HepG2 (cell line): ENCODE results near the gene MYO18B. TPM values are rescaled to one million over a fixed set of nuclear protein-coding genes. Genes with fewer than 3 reads are reported as not detected.

Experiments used
- ATAC-seq: fragments of 200-7000 bp; cut with Tn5 transposase; 3 replicates; pipeline ENCODE4 v1.9.1; 2020; ENCODE audit warnings: mild to moderate bottlenecking, moderate library complexity
- BruUV-seq: library from RNA; stranded (reverse); fragments of 400-500 nt; replicated peaks from 2 replicates; lab custom pipeline; 2021; lab: Mats Ljungman, UMichigan
- CTCF ChIA-PET: fragments of 300-600 bp; formaldehyde crosslinking; extraction: SDS; loops from one replicate; lab custom pipeline; 2021; ENCODE audit warnings: low total read pairs, inconsistent platforms, low intra/inter-chr PET ratio; lab: Yijun Ruan, JAX
- POLR2A ChIA-PET: fragments of 350-600 bp; sonication (Branson Sonifier 250); formaldehyde crosslinking; loops from one replicate; lab custom pipeline; 2020; ENCODE audit warnings: antibody characterized with exemption, inconsistent platforms; lab: Yijun Ruan, JAX
- DNase-seq: peaks from one replicate; pipeline ENCODE4 v3.0.0-alpha.2; 2015; ENCODE audit warnings: low spot score
- FAIRE-seq: peaks from 3 replicates; lab custom pipeline; 2011; peaks lifted over from hg19 to GRCh38; lab: Jason Lieb, UNC
- H2AFZ ChIP-seq: one replicate; pipeline ENCODE4 v1.6.1; 2011; ENCODE audit warnings: low read length, inconsistent platforms
- H3K27ac ChIP-seq: fragments of 300-600 bp; 3 replicates; pipeline ENCODE4 v1.8.0; 2011; ENCODE audit warnings: mixed run types, mild to moderate bottlenecking, mixed read lengths, low read length, inconsistent platforms; ENCODE audit not compliant: insufficient read depth; ENCODE audit errors: extremely low read length
- H3K27me3 ChIP-seq, 2 experiments: fragments of 200-600 bp in 1 of 2; 2 replicates in 1 of 2; 3 replicates in 1 of 2; pipeline versions ENCODE4 v1.6.0 to v1.8.0; 2011; ENCODE audit warnings: low read length in 2 of 2, mild to moderate bottlenecking in 2 of 2, moderate library complexity in 2 of 2, inconsistent platforms in 1 of 2; ENCODE audit not compliant: insufficient read depth in 2 of 2, control insufficient read depth in 1 of 2
- H3K36me3 ChIP-seq, 2 experiments: fragments of 200-600 bp in 1 of 2; replicated peaks in 1 of 2; 2 replicates in 1 of 2; 3 replicates in 1 of 2; pipeline versions ENCODE4 v1.5.1 to v1.8.0; 2011; ENCODE audit warnings: low read length in 2 of 2, inconsistent platforms in 1 of 2; ENCODE audit not compliant: insufficient read depth in 2 of 2, control insufficient read depth in 1 of 2
- H3K4me1 ChIP-seq: 2 replicates; pipeline ENCODE4 v1.5.1; 2012; ENCODE audit warnings: low read length, inconsistent platforms; ENCODE audit not compliant: insufficient read depth
- H3K4me2 ChIP-seq: 2 replicates; pipeline ENCODE4 v1.6.0; 2011; ENCODE audit warnings: low read depth, low read length, inconsistent platforms
- H3K4me3 ChIP-seq, 3 experiments: fragments of 200-600 bp in 1 of 3; sonication (generic), shearing (Covaris generic) in 1 of 3; replicated peaks in 1 of 3; 2 replicates each; pipeline ENCODE4 v1.5.1; 2011 to 2016; ENCODE audit warnings: low read length in 3 of 3, inconsistent platforms in 2 of 3, low read depth in 2 of 3, mild to moderate bottlenecking in 2 of 3, control low read depth in 1 of 3, mixed read lengths in 1 of 3; ENCODE audit not compliant: insufficient read depth in 1 of 3
- H3K79me2 ChIP-seq: one replicate; pipeline ENCODE4 v1.6.1; 2011; ENCODE audit warnings: low read length, inconsistent platforms; ENCODE audit not compliant: insufficient read depth
- H3K9ac ChIP-seq: 2 replicates; pipeline ENCODE4 v1.6.0; 2011; ENCODE audit warnings: mild to moderate bottlenecking, low read depth, low read length, inconsistent platforms; ENCODE audit not compliant: insufficient read depth
- H3K9me3 ChIP-seq: 2 replicates; pipeline ENCODE4 v1.5.1; 2012; ENCODE audit warnings: mild to moderate bottlenecking, low read length
- H4K20me1 ChIP-seq: 2 replicates; pipeline ENCODE4 v1.6.0; 2011; ENCODE audit warnings: inconsistent platforms, mild to moderate bottlenecking, low read length, moderate library complexity; ENCODE audit not compliant: insufficient read depth
- AHR ChIP-seq: IDR thresholded peaks from 2 replicates; pipeline ENCODE4 v1.6.1; 2018; ENCODE audit warnings: missing genetic modification reagents, missing compliant biosample characterization
- AKAP8 ChIP-seq: sonication (generic); formaldehyde crosslinking; IDR thresholded peaks from 2 replicates; pipeline ENCODE4 v1.5.1; 2020; ENCODE audit warnings: mild to moderate bottlenecking, missing genetic modification reagents
- DPF2 ChIP-seq: sonication (generic); formaldehyde crosslinking; IDR thresholded peaks from 2 replicates; pipeline ENCODE4 v1.4.0; 2020; ENCODE audit warnings: mild to moderate bottlenecking, low read depth, missing genetic modification reagents, borderline replicate concordance
- NCOR1 ChIP-seq: fragments of 200-600 bp; sonication (generic); IDR thresholded peaks from 2 replicates; pipeline ENCODE4 v1.7.0; 2017; ENCODE audit warnings: antibody characterized with exemption, low read length, borderline replicate concordance
- NFRKB ChIP-seq: fragments of 450-650 bp; IDR thresholded peaks from 2 replicates; pipeline ENCODE4 v1.6.1; 2017
- RELA ChIP-seq: sonication (generic); formaldehyde crosslinking; IDR thresholded peaks from 2 replicates; pipeline ENCODE4 v1.4.0; 2020; ENCODE audit warnings: missing genetic modification reagents
- SIN3B ChIP-seq: fragments of 150-350 bp; IDR thresholded peaks from 2 replicates; pipeline ENCODE4 v1.6.1; 2014; ENCODE audit warnings: low read length
- SP2 ChIP-seq: sonication (generic); formaldehyde crosslinking; IDR thresholded peaks from 2 replicates; pipeline ENCODE4 v1.5.1; 2020; ENCODE audit warnings: mild to moderate bottlenecking, missing genetic modification reagents
- ZFP36L1 ChIP-seq: sonication (generic); formaldehyde crosslinking; IDR thresholded peaks from 2 replicates; pipeline ENCODE4 v1.8.0; 2022; ENCODE audit warnings: mild to moderate bottlenecking, missing genetic modification reagents, moderate library complexity
- ZKSCAN1 ChIP-seq: fragments of 150-350 bp; IDR thresholded peaks from 2 replicates; pipeline ENCODE4 v1.6.1; 2014; ENCODE audit warnings: low read length
- ZNF180 ChIP-seq: sonication (generic); formaldehyde crosslinking; IDR thresholded peaks from 2 replicates; pipeline ENCODE4 v1.4.0; 2020; ENCODE audit warnings: low read depth, missing genetic modification reagents, borderline replicate concordance
- ZNF577 ChIP-seq: sonication (generic); formaldehyde crosslinking; IDR thresholded peaks from 2 replicates; pipeline ENCODE4 v1.4.0; 2020; ENCODE audit warnings: mild to moderate bottlenecking, low read depth, missing genetic modification reagents, borderline replicate concordance
- ZNF629 ChIP-seq: sonication (generic); formaldehyde crosslinking; conservative IDR thresholded peaks from 2 replicates; pipeline ENCODE4 v1.5.0; 2020; ENCODE audit warnings: missing genetic modification reagents
- ZNF672 ChIP-seq: sonication (generic); formaldehyde crosslinking; IDR thresholded peaks from 2 replicates; pipeline ENCODE4 v1.8.1; 2022; ENCODE audit warnings: missing genetic modification reagents
- ZNF83 ChIP-seq: sonication (generic); formaldehyde crosslinking; IDR thresholded peaks from 2 replicates; pipeline ENCODE4 v1.4.0; 2020; ENCODE audit warnings: missing genetic modification reagents, mild to moderate bottlenecking, borderline replicate concordance
- WGBS: methylation state at CpG from one replicate; pipeline ENCODE4 v1.1.6; 2017; ENCODE audit warnings: low lambda C conversion rate; 5-methylcytosine and 5-hydroxymethylcytosine counted together
- in situ Hi-C: cut with HindIII; loops from 2 replicates; pipeline ENCODE4 v1.10.0; 2017; ENCODE audit warnings: low pct_unique_long_range_greater_than_20kb; ENCODE audit not compliant: extremely low pct_ligation_motif_present
- intact Hi-C: fragments of 100-400 bp; cut with micrococcal nuclease; formaldehyde crosslinking; loops from one replicate; pipeline ENCODE4 v1.10.0; 2022; ENCODE audit not compliant: unreplicated experiment
- polyA plus RNA-seq, 8 experiments: library from polyadenylated mRNA; depleted of rRNA in 3 of 8; stranded (reverse) in 7 of 8; unstranded in 1 of 8; fragments of >200 nt; fragmentation: Illumina TruSeq in 4 of 8; extraction: Trizol in 4 of 8; gene quantifications; 2 replicates each; pipeline versions ENCODE4 v1.2.1 to v1.2.3, GENCODE V29; 2011 to 2016; ENCODE audit warnings: low read depth in 4 of 8, missing spikeins in 1 of 8, mixed read lengths in 1 of 8; ENCODE audit not compliant: insufficient read depth in 1 of 8
- total RNA-seq, 5 experiments: library from RNA; depleted of rRNA; stranded (reverse); fragments of >200 nt; fragmentation: Illumina TruSeq; extraction: Trizol; gene quantifications; 2 replicates each; pipeline ENCODE4 v1.2.3, GENCODE V29; 2016; ENCODE audit warnings: low read depth in 1 of 5
- TF ChIP-seq, protein P1 (sequence below): sonication (generic); formaldehyde crosslinking; IDR thresholded peaks from 2 replicates; pipeline ENCODE4 v1.5.0; 2020; ENCODE audit warnings: mild to moderate bottlenecking, missing genetic modification reagents, borderline replicate concordance

Gene MYO18B
- total and polyA plus RNA-seq, 2 of the 13 experiments (the other 11 are each of a cell fraction or from before 2014, with no cell fraction given), result 0.01 TPM; not detected in 1

DNA sequence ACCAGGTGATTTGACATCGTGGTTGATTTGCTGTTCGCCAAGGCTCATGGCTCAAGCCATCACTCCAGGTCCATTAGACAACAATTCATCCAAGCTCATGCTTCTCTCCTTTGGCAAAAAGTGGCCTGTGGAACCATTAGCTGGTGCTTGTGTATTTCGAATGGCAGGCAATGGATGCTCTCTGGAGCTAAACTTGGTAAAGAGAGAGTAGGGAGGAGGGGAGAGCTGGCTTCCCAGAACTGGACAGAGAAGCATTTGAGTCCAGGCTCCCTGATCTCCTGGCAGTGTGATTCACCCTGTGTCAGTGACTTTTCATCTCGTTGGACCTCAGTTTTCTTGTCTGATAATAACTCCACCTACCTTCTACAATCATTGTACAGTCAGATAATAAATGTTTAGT is 64.6 kb downstream of the MYO18B start:
- DNase-seq (no peak), ATAC-seq (no peak), FAIRE-seq (no peak)
- Histone ChIP-seq H3K4me1 (no peaks in the 10 kb centered on the region), H3K79me2 (no peaks in the 10 kb centered on the region), H3K36me3 (no peaks in the 10 kb centered on the region), H3K4me2 (no peak overlapping the region), H4K20me1 (no peaks in the 10 kb centered on the region), H3K27ac (no peak overlapping the region), H3K27me3 (peaks cover 2 to 8% of the 10 kb centered on the region in 2 experiments; a peak in 4 of 5 replicates), H2AFZ (no peak overlapping the region), H3K9ac (no peak overlapping the region), H3K9me3 (no peaks in the 10 kb centered on the region), H3K4me3 (no peak overlapping the region)
- in situ Hi-C loops (no loop called here), intact Hi-C loops (no loop called here)
- POLR2A ChIA-PET, result no interaction called here
- BruUV-seq, result no TSS peak
- CTCF ChIA-PET, result no interaction called here
- WGBS, result 22% methylated on average over 4 of the region's 4 CpGs
- TF ChIP-seq ZNF83 (CRISPR knock-in tag) (no peak), DPF2 (no peak), ZKSCAN1 (no peak), SIN3B (no peak), RELA (no peak), NCOR1 (no peak), AKAP8 (no peak), ZNF672 (CRISPR knock-in tag) (no peak), SP2 (CRISPR knock-in tag) (no peak)

GRCh38 chr22:25814685-25815084 is 72.7 kb downstream of the MYO18B start:
- WGBS, result 0% methylated on average over 1 of the region's 1 CpG
- H3K4me2 ChIP-seq, result no peak overlapping the region
- no TSS peak for BruUV-seq
- intact Hi-C loops (no loop called here), in situ Hi-C loops (no loop called here)
- POLR2A ChIA-PET, result no interaction called here
- H3K9ac ChIP-seq, result no peak overlapping the region
- DNase-seq (no peak), FAIRE-seq (no peak), ATAC-seq (no peak)
- H2AFZ ChIP-seq, result no peak overlapping the region
- no peaks in the 10 kb centered on the region for H4K20me1 ChIP-seq
- no peaks in the 10 kb centered on the region for H3K36me3 ChIP-seq
- no peaks in the 10 kb centered on the region for H3K9me3 ChIP-seq
- no peaks in the 10 kb centered on the region for H3K4me1 ChIP-seq
- H3K27me3 ChIP-seq, result peaks cover 1 to 3% of the 10 kb centered on the region in 2 experiments; a peak in 3 of 5 replicates
- CTCF ChIA-PET, result no interaction called here
- H3K4me3 ChIP-seq, result no peak overlapping the region
- TF ChIP-seq AHR (CRISPR knock-in tag), result no peak
- TF ChIP-seq ZNF629 (CRISPR knock-in tag), result peak; percentile 51
- no peak for TF ChIP-seq ZFP36L1 (CRISPR knock-in tag)
- TF ChIP-seq, protein P1, sequence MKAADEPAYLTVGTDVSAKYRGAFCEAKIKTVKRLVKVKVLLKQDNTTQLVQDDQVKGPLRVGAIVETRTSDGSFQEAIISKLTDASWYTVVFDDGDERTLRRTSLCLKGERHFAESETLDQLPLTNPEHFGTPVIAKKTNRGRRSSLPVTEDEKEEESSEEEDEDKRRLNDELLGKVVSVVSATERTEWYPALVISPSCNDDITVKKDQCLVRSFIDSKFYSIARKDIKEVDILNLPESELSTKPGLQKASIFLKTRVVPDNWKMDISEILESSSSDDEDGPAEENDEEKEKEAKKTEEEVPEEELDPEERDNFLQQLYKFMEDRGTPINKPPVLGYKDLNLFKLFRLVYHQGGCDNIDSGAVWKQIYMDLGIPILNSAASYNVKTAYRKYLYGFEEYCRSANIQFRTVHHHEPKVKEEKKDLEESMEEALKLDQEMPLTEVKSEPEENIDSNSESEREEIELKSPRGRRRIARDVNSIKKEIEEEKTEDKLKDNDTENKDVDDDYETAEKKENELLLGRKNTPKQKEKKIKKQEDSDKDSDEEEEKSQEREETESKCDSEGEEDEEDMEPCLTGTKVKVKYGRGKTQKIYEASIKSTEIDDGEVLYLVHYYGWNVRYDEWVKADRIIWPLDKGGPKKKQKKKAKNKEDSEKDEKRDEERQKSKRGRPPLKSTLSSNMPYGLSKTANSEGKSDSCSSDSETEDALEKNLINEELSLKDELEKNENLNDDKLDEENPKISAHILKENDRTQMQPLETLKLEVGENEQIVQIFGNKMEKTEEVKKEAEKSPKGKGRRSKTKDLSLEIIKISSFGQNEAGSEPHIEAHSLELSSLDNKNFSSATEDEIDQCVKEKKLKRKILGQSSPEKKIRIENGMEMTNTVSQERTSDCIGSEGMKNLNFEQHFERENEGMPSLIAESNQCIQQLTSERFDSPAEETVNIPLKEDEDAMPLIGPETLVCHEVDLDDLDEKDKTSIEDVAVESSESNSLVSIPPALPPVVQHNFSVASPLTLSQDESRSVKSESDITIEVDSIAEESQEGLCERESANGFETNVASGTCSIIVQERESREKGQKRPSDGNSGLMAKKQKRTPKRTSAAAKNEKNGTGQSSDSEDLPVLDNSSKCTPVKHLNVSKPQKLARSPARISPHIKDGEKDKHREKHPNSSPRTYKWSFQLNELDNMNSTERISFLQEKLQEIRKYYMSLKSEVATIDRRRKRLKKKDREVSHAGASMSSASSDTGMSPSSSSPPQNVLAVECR, result no peak
- TF ChIP-seq ZNF577 (CRISPR knock-in tag), result no peak
- no peak for TF ChIP-seq ZNF180 (CRISPR knock-in tag)
- no peak for TF ChIP-seq NFRKB
- TF ChIP-seq, all 625 proteins: peak for 1
- Histone ChIP-seq H3K79me2 (no peaks in the 10 kb centered on the region), H3K27ac (no peak overlapping the region)
